SK-N-SH (cell line): ENCODE results near the gene AGAP4. TPM values are rescaled to one million over a fixed set of nuclear protein-coding genes. Genes with fewer than 3 reads are reported as not detected.

Experiments
- polyA plus RNA-seq, 3 experiments: library from polyadenylated mRNA; depleted of rRNA; stranded (reverse); fragments of >200 nt; gene quantifications; 2 replicates each; pipeline ENCODE4 v1.2.3, GENCODE V29; 2012
- small RNA-seq, 7 experiments: library from RNA; depleted of rRNA; stranded (forward); fragments of <200 nt; gene quantifications; one replicate each; pipeline ENCODE3, GENCODE V24; 2012

Gene AGAP4
- polyA plus RNA-seq, 1 of the 3 experiments (the other 2 are of a cell fraction) = 17.6 TPM

Small RNA genes lying within 50 kb of the gene (small RNA-seq; reads per million reads assigned to genes)
- gene AC012044.1 (0 reads per million in 7 experiments), gene RNA5SP310 (0 reads per million in 7 experiments)

Other genes with a start within 250 kb of the AGAP4 start
- gene ZFAND4, start 174.7 kb downstream of the AGAP4 start, polyA plus RNA-seq (2012; rRNA removed) = 2.0 and 2.1 TPM in 2 replicates
- 17.9 and 24.0 TPM in 2 replicates for gene WASHC2C, start 120.2 kb downstream of the AGAP4 start, polyA plus RNA-seq (2012; rRNA removed)
- gene TIMM23, start 125.0 kb upstream of the AGAP4 start, polyA plus RNA-seq (2012; rRNA removed) = 87.0 and 96.4 TPM in 2 replicates
- gene NCOA4, start 183.1 kb upstream of the AGAP4 start, polyA plus RNA-seq (2012; rRNA removed) = 30.3 and 44.9 TPM in 2 replicates
- gene MSMB, start 198.8 kb upstream of the AGAP4 start, polyA plus RNA-seq (2012; rRNA removed) = not detected in 2 replicates